ENCODE data around the gene OLFM2. TPM values are rescaled to one million over a fixed set of nuclear protein-coding genes. Genes with fewer than 3 reads are reported as not detected.

The OLFM2 gene
- total and polyA plus RNA-seq, 9 donors = 3.9 to 19.3 (median 13.0) TPM

- intact Hi-C loops (cut with DNase I) = no loop called here
- no peaks in the 10 kb centered on the region for H3K4me1 ChIP-seq (ENCODE audit: insufficient read depth)
- peaks cover 0 to under 1% of the 10 kb centered on the region in 2 donors for H3K9me3 ChIP-seq
- WGBS, 3 donors = 93 to 95% (median 94%) methylated on average over 8 of the region's 8 CpGs
- DNase-seq = no peak
- H3K4me3 ChIP-seq = no peak overlapping the region
- no peaks in the 10 kb centered on the region for H3K36me3 ChIP-seq
- no peak overlapping the region for H3K27ac ChIP-seq
- H3K27me3 ChIP-seq = no peaks in the 10 kb centered on the region
- no peak for TF ChIP-seq POLR2A (IDR thresholded peaks at IDR 0.05)
- no peak for TF ChIP-seq EP300 (IDR thresholded peaks at IDR 0.05)
- TF ChIP-seq, protein P1, sequence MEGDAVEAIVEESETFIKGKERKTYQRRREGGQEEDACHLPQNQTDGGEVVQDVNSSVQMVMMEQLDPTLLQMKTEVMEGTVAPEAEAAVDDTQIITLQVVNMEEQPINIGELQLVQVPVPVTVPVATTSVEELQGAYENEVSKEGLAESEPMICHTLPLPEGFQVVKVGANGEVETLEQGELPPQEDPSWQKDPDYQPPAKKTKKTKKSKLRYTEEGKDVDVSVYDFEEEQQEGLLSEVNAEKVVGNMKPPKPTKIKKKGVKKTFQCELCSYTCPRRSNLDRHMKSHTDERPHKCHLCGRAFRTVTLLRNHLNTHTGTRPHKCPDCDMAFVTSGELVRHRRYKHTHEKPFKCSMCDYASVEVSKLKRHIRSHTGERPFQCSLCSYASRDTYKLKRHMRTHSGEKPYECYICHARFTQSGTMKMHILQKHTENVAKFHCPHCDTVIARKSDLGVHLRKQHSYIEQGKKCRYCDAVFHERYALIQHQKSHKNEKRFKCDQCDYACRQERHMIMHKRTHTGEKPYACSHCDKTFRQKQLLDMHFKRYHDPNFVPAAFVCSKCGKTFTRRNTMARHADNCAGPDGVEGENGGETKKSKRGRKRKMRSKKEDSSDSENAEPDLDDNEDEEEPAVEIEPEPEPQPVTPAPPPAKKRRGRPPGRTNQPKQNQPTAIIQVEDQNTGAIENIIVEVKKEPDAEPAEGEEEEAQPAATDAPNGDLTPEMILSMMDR (IDR thresholded peaks at IDR 0.05) = no peak
These were observed 63.6 kb downstream of the OLFM2 start for GRCh38 chr19:9872618-9873242.

GRCh38 chr19:9871626-9872338 lies 64.5 kb downstream of the OLFM2 start:
- no peak for DNase-seq
- Histone ChIP-seq H3K27ac (no peak overlapping the region), H3K4me1 (ENCODE audit: insufficient read depth) (no peaks in the 10 kb centered on the region), H3K27me3 (no peaks in the 10 kb centered on the region), H3K36me3 (no peaks in the 10 kb centered on the region), H3K4me3 (no peak overlapping the region), H3K9me3 (no peaks in the 10 kb centered on the region)
- TF ChIP-seq EP300 (IDR thresholded peaks at IDR 0.05) = no peak
- no peak for TF ChIP-seq POLR2A (IDR thresholded peaks at IDR 0.05)
- TF ChIP-seq, protein P1 (IDR thresholded peaks at IDR 0.05) = no peak
- WGBS, 3 donors = 62 to 75% (median 69%) methylated on average over 16 of the region's 16 CpGs
- intact Hi-C loops (cut with DNase I) = no loop called here

DNA sequence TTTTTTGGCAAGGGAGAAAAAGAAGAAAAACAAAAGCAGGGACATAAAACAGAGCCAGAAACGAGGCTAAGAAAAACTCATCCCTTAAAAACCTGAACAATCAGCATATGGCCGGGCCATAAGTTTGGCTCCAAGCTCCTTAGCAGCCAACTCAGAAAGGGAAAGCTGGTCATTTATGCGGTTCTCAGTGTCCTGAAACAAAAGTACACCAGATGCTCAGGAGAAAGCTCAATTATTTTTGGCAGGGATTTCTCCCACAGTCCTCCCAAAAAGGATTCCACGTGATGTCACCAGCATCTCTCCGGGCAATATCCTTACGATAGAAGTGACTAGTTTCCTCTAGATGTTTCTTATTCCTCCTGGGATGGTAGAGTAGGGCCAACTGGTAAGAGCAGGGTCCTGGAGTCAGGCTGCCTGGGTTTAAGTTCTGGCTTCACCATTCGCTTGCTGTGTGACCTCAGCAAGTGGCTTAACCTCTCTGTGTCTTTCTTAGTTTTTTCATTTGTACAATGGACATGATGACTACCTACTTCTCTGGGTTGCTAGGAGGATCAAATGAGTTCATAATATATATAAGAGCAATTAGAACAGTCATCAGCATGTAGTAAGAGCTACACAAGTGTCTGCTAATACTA lies 67.2 kb downstream of the OLFM2 start:
- intact Hi-C loops (cut with DNase I) = no loop called here

More for the DNA sequence above, 67.2 kb downstream of the OLFM2 start:
- no peak for DNase-seq
- 60 to 70% (median 66%) methylated on average over 7 of the region's 7 CpGs for WGBS, 3 donors
- no peaks in the 10 kb centered on the region for H3K27me3 ChIP-seq
- no peaks in the 10 kb centered on the region for H3K4me1 ChIP-seq (ENCODE audit: insufficient read depth)
- no peak for TF ChIP-seq POLR2A (IDR thresholded peaks at IDR 0.05)
- TF ChIP-seq, protein P1 (IDR thresholded peaks at IDR 0.05) = no peak
- TF ChIP-seq EP300 (IDR thresholded peaks at IDR 0.05) = no peak
- H3K9me3 ChIP-seq = no peaks in the 10 kb centered on the region
- no peak overlapping the region for H3K4me3 ChIP-seq
- H3K36me3 ChIP-seq = no peaks in the 10 kb centered on the region
- no peak overlapping the region for H3K27ac ChIP-seq

Measured in ovary (tissue), 9 donors.